ENCODE data around the gene TPRX2. TPM values are rescaled to one million over a fixed set of nuclear protein-coding genes. Genes with fewer than 3 reads are reported as not detected.
A peak's percentile ranks its signal among the peaks of the same experiment; 100 is the strongest.

The TPRX2 gene
- total and polyA plus RNA-seq, 2 experiments from 2014 or later, result not detected

GRCh38 chr19:47865166-47865565, 6.1 kb downstream of the TPRX2 start:
- peak overlapping the region; percentile 94 for H2AFZ ChIP-seq
- Mint-ChIP-seq H3K4me3 (no peak overlapping the region), H3K9me3 (0 out of 3 replicates have a peak, but pooled peaks cover 3% of the 10 kb centered on the region), H3K36me3 (ENCODE audit: low read depth) (peaks cover 2% of the 10 kb centered on the region; the same call in 1 of the 3 replicates), H3K27ac (no peak overlapping the region), H3K27me3 (ENCODE audit: insufficient read depth, low read depth, poor library complexity) (peaks cover 7% of the 10 kb centered on the region), H3K4me1 (peaks cover 11% of the 10 kb centered on the region)
- no peak overlapping the region for H3K4me3 ChIP-seq
- TF ChIP-seq CTCF (conservative IDR thresholded peaks at IDR 0.05; ENCODE audit: low read depth in 2 of 2) (no peak), REST (IDR thresholded peaks at IDR 0.05; ENCODE audit: unreplicated experiment) (no peak), POLR2AphosphoS5 (IDR thresholded peaks at IDR 0.05; ENCODE audit: low read depth) (no peak), ZNF462 (CRISPR knock-in tag; IDR thresholded peaks at IDR 0.05) (no peak), CREB1 (CRISPR knock-in tag; IDR thresholded peaks at IDR 0.05; ENCODE audit: low read depth) (no peak), ZNF114 (CRISPR knock-in tag; IDR thresholded peaks at IDR 0.05) (no peak), STAT1 (IDR thresholded peaks at IDR 0.05; ENCODE audit: unreplicated experiment) (no peak), NANOG (IDR thresholded peaks at IDR 0.05; ENCODE audit: borderline replicate concordance) (no peak), JUNB (IDR thresholded peaks at IDR 0.05; ENCODE audit: unreplicated experiment) (no peak), ZNF331 (CRISPR knock-in tag; IDR thresholded peaks at IDR 0.05; ENCODE audit: low read depth) (no peak), ETS1 (IDR thresholded peaks at IDR 0.05) (no peak), EZH2 (IDR thresholded peaks at IDR 0.05; ENCODE audit: low read depth, unreplicated experiment) (no peak)
- H3K36me3 ChIP-seq (ENCODE audit: insufficient read depth), result no peaks in the 10 kb centered on the region
- no peaks in the 10 kb centered on the region for H4K20me1 ChIP-seq (replicated peaks; ENCODE audit: insufficient read depth)
- no peaks in the 10 kb centered on the region for H3F3A ChIP-seq (replicated peaks; ENCODE audit: low read depth)
- no peak overlapping the region for H3K4me2 ChIP-seq
- no peaks in the 10 kb centered on the region for H3K9me2 ChIP-seq (ENCODE audit: insufficient read depth)
- H3K4me1 ChIP-seq (ENCODE audit: insufficient read depth), result peaks cover 3% of the 10 kb centered on the region; the same call in 1 of the 2 replicates
- no peak overlapping the region for H3K27ac ChIP-seq (ENCODE audit: low read depth)
- no peaks in the 10 kb centered on the region for H3K27me3 ChIP-seq (ENCODE audit: insufficient read depth)
- DNase-seq (ENCODE audit: low spot score) (no peak), ATAC-seq (no peak)
- no peaks in the 10 kb centered on the region for H3K79me2 ChIP-seq (replicated peaks; ENCODE audit: insufficient read depth)

All from GM23338 (cell line).